ENCODE results near the gene TNFRSF1B.
A peak's percentile ranks its signal among the peaks of the same experiment; 100 is the strongest.

Gene TNFRSF1B

GRCh38 chr1:12161662-12162458 lies 4.9 kb upstream of the TNFRSF1B start:
- Histone ChIP-seq H3K4me1 (ENCODE audit: control insufficient read depth, insufficient read depth, low read length) (no peaks in the 10 kb centered on the region), H3K36me3 (ENCODE audit: control insufficient read depth in 2 of 2, insufficient read depth in 1 of 2, low read length in 2 of 2) (no peaks in the 10 kb centered on the region), H3K4me3 (ENCODE audit: low read depth, low read length) (no peak overlapping the region), H3K9me3 (ENCODE audit: control insufficient read depth, insufficient read depth, low read depth, low read length) (no peaks in the 10 kb centered on the region), H3K27ac (ENCODE audit: extremely low read depth, low read depth, low read length) (no peak overlapping the region)
- CTCF ChIA-PET = interaction anchor here (0.6 to 3.0 kb wide), 5 partner anchors 12 to 1599 kb away, joined by 3 to 15 read pairs (median 3); no protein-coding TSS in a partner anchor
- POLR2A ChIA-PET = interaction anchor here (0.7 to 1.8 kb wide), 4 partner anchors 11 to 21 kb away, joined by 3 to 5 read pairs (median 4); no protein-coding TSS in a partner anchor
- TF ChIP-seq SCRT2 (tag by site-specific recombination; IDR thresholded peaks at IDR 0.05) (peak; percentile 28), BCL11B (tag by site-specific recombination; IDR thresholded peaks at IDR 0.05; ENCODE audit: low read depth) (no peak), KLF9 (tag by site-specific recombination; IDR thresholded peaks at IDR 0.05; ENCODE audit: low read depth) (peak; percentile 51; the same call in 1 of the 2 replicates), ZNF335 (tag by site-specific recombination; conservative IDR thresholded peaks at IDR 0.05) (peak; percentile 64), ZNF10 (tag by site-specific recombination; IDR thresholded peaks at IDR 0.05) (peak; percentile 99), ZBTB7A (tag by site-specific recombination; IDR thresholded peaks at IDR 0.05; ENCODE audit: low read depth) (no peak; the same call in 1 of the 2 replicates), TRIM28 (IDR thresholded peaks at IDR 0.05; ENCODE audit: borderline replicate concordance, low read length) (peak; percentile 89), ZIC2 (tag by site-specific recombination; IDR thresholded peaks at IDR 0.05) (peak; percentile 89), ZSCAN23 (tag by site-specific recombination; IDR thresholded peaks at IDR 0.05) (no peak), REPIN1 (tag by site-specific recombination; IDR thresholded peaks at IDR 0.05; ENCODE audit: low read depth) (no peak), ZNF610 (tag by site-specific recombination; IDR thresholded peaks at IDR 0.05; ENCODE audit: borderline replicate concordance) (no peak), ZNF146 (tag by site-specific recombination; IDR thresholded peaks at IDR 0.05) (no peak), KLF17 (tag by site-specific recombination; IDR thresholded peaks at IDR 0.05) (peak; percentile 67; the same call in 1 of the 2 replicates), CTCF (tag by site-specific recombination; IDR thresholded peaks at IDR 0.05) (no peak), SP2 (tag by site-specific recombination; IDR thresholded peaks at IDR 0.05) (peak; percentile 57), ZNF747 (tag by site-specific recombination; IDR thresholded peaks at IDR 0.05) (no peak), SP7 (tag by site-specific recombination; IDR thresholded peaks at IDR 0.05) (peak; percentile 93), PRDM6 (tag by site-specific recombination; IDR thresholded peaks at IDR 0.05) (no peak), ZBTB48 (tag by site-specific recombination; IDR thresholded peaks at IDR 0.05) (peak; percentile 82), WT1 (tag by site-specific recombination; IDR thresholded peaks at IDR 0.05) (peak; percentile 64), ZXDB (tag by site-specific recombination; IDR thresholded peaks at IDR 0.05) (peak; percentile 65), ZBTB20 (tag by site-specific recombination; IDR thresholded peaks at IDR 0.05) (peak; percentile 94), ZSCAN30 (tag by site-specific recombination; IDR thresholded peaks at IDR 0.05) (no peak), ZNF549 (tag by site-specific recombination; IDR thresholded peaks at IDR 0.05) (no peak), ZNF777 (tag by site-specific recombination; IDR thresholded peaks at IDR 0.05; ENCODE audit: borderline replicate concordance) (no peak), ZNF830 (tag by site-specific recombination; IDR thresholded peaks at IDR 0.05; ENCODE audit: low read depth) (no peak), PRDM4 (tag by site-specific recombination; IDR thresholded peaks at IDR 0.05) (peak; percentile 62; the same call in 1 of the 2 replicates), ZNF792 (tag by site-specific recombination; IDR thresholded peaks at IDR 0.05) (no peak), ZNF239 (tag by site-specific recombination; IDR thresholded peaks at IDR 0.05) (no peak), ZNF292 (tag by site-specific recombination; IDR thresholded peaks at IDR 0.05; ENCODE audit: borderline replicate concordance, low read depth) (no peak), ZFP69B (tag by site-specific recombination; IDR thresholded peaks at IDR 0.05) (peak; percentile 65; the same call in 1 of the 2 replicates), ZNF155 (tag by site-specific recombination; IDR thresholded peaks at IDR 0.05) (no peak)

Data from HEK293 (cell line).